GM15510 (cell line): ENCODE measurements around the gene ITGB5.

Experiments
- POLR2A ChIP-seq: IDR thresholded peaks from 3 replicates; pipeline ENCODE4 v1.6.1; 2011; ENCODE audit warnings: borderline replicate concordance; ENCODE audit not compliant: insufficient read length; ENCODE audit errors: extremely low read depth

ITGB5 gene

GRCh38 chr3:124823206-124823605 lies 64.0 kb downstream of the ITGB5 start:
- TF ChIP-seq POLR2A = no peak

GRCh38 chr3:124821356-124821755 lies 65.8 kb downstream of the ITGB5 start:
- no peak for TF ChIP-seq POLR2A

GRCh38 chr3:124818398-124819091 lies 68.6 kb downstream of the ITGB5 start:
- no peak for TF ChIP-seq POLR2A

GRCh38 chr3:124817079-124817478 lies 70.1 kb downstream of the ITGB5 start:
- no peak for TF ChIP-seq POLR2A

- TF ChIP-seq POLR2A = no peak
These were observed 71.0 kb downstream of the ITGB5 start for GRCh38 chr3:124816206-124816605.

GRCh38 chr3:124815781-124816180 lies 71.4 kb downstream of the ITGB5 start:
- no peak for TF ChIP-seq POLR2A

GRCh38 chr3:124814620-124815421 lies 72.3 kb downstream of the ITGB5 start:
- TF ChIP-seq POLR2A = no peak

GRCh38 chr3:124813541-124813940 lies 73.6 kb downstream of the ITGB5 start:
- TF ChIP-seq POLR2A = no peak

GRCh38 chr3:124812291-124813265 lies 74.6 kb downstream of the ITGB5 start:
- no peak for TF ChIP-seq POLR2A

GRCh38 chr3:124811436-124811835 lies 75.7 kb downstream of the ITGB5 start:
- TF ChIP-seq POLR2A = no peak

- TF ChIP-seq POLR2A = no peak
These were observed 76.2 kb downstream of the ITGB5 start for GRCh38 chr3:124810970-124811369.

- TF ChIP-seq POLR2A = no peak
These were observed 78.1 kb downstream of the ITGB5 start for GRCh38 chr3:124809039-124809438.

- TF ChIP-seq POLR2A = no peak
These were observed 81.5 kb downstream of the ITGB5 start for GRCh38 chr3:124805671-124806070.

- no peak for TF ChIP-seq POLR2A
These were observed 82.3 kb downstream of the ITGB5 start for GRCh38 chr3:124804875-124805274.

- no peak for TF ChIP-seq POLR2A
These were observed 84.5 kb downstream of the ITGB5 start for GRCh38 chr3:124802702-124803101.
